Mesothelial cell of epicardium (in vitro differentiated cells): Measurements from ENCODE around the gene PTCD2. TPM values are rescaled to one million over a fixed set of nuclear protein-coding genes. Genes with fewer than 3 reads are reported as not detected.

Source experiments
- DNase-seq, 2 experiments: peaks; one replicate each; pipeline ENCODE4 v3.0.0; 2021; ENCODE audit warnings: low spot score in 2 of 2; ENCODE audit not compliant: unreplicated experiment in 2 of 2
- H3K27ac Mint-ChIP-seq: 2 replicates; pipeline ENCODE4 v1.8.0; 2021; ENCODE audit warnings: mixed read lengths
- H3K27me3 Mint-ChIP-seq: 2 replicates; pipeline ENCODE4 v1.8.0; 2021; ENCODE audit warnings: low read depth, mixed read lengths
- H3K36me3 Mint-ChIP-seq: 2 replicates; pipeline ENCODE4 v1.8.0; 2021; ENCODE audit warnings: mixed read lengths
- H3K4me1 Mint-ChIP-seq: 2 replicates; pipeline ENCODE4 v1.8.0; 2021; ENCODE audit warnings: mixed read lengths
- H3K4me3 Mint-ChIP-seq: 2 replicates; pipeline ENCODE4 v1.8.0; 2021; ENCODE audit warnings: mild to moderate bottlenecking, moderate library complexity, mixed read lengths
- H3K9me3 Mint-ChIP-seq: 2 replicates; pipeline ENCODE4 v1.8.0; 2021; ENCODE audit warnings: mixed read lengths
- total RNA-seq: library from RNA; stranded (reverse); gene quantifications from 3 replicates; pipeline ENCODE4 v1.2.1, GENCODE V29; 2021
- TF ChIP-seq, protein P1 (sequence below): fragments of 200-600 bp; sonication (generic); IDR thresholded peaks from one replicate; pipeline ENCODE4 v1.5.0; 2021; ENCODE audit warnings: antibody characterized with exemption; ENCODE audit not compliant: unreplicated experiment

The PTCD2 gene
- total RNA-seq, 1 donor from 2014 or later = 12.2 TPM

DNA sequence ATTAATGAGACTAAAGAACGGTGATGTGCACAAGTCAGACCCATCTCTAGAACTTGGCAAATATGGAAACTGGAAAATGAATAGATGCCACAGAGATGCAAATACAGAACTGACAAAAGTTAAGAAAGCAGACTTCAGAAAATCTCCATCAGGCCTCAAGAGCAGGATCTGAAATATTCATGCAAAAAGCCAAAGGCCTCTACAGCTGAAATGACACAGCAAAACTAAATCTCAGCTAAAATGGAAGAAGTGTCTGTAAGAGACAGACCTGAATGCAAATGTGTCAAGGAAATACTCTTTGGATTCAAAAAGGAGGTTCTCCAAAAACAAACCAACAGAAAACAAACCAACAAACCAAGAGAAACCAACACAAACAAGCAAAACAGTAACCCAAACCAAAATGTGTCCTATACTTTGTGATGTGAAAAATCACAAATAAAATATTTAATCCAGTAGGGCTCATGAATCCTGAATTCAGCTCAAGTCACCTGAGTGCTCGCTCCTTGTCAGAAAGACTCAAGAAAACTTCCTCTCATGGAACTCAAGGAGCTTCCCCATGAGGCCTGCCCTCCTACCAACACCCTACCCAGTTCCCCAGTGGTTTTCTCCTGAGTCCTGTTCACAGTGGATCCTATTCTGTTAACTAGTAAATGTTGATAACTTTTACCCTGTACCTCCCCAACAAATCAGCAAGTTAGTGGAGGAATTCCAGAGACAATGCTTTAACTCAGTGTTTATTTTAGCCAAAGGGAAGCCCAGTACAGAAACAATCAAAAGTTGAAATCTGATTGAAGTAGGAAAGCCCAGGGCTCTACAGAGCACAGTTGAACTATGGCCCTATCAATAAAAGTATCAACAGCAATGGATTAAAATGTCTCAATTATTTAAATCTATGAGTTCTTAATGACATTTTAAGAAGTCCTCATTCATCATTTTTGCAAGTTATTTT, 14.7 kb upstream of the PTCD2 start:
- Mint-ChIP-seq H3K4me3 (no peak overlapping the region), H3K27me3 (no peaks in the 10 kb centered on the region), H3K4me1 (peaks cover 38% of the 10 kb centered on the region), H3K27ac (peak overlapping the region; percentile 73), H3K36me3 (peaks cover 15% of the 10 kb centered on the region), H3K9me3 (no peaks in the 10 kb centered on the region)
- DNase-seq = no peak
- TF ChIP-seq, protein P1, sequence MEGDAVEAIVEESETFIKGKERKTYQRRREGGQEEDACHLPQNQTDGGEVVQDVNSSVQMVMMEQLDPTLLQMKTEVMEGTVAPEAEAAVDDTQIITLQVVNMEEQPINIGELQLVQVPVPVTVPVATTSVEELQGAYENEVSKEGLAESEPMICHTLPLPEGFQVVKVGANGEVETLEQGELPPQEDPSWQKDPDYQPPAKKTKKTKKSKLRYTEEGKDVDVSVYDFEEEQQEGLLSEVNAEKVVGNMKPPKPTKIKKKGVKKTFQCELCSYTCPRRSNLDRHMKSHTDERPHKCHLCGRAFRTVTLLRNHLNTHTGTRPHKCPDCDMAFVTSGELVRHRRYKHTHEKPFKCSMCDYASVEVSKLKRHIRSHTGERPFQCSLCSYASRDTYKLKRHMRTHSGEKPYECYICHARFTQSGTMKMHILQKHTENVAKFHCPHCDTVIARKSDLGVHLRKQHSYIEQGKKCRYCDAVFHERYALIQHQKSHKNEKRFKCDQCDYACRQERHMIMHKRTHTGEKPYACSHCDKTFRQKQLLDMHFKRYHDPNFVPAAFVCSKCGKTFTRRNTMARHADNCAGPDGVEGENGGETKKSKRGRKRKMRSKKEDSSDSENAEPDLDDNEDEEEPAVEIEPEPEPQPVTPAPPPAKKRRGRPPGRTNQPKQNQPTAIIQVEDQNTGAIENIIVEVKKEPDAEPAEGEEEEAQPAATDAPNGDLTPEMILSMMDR = no peak

- TF ChIP-seq, protein P1 = no peak
- peaks cover 24% of the 10 kb centered on the region for H3K4me1 Mint-ChIP-seq
- peaks cover 24% of the 10 kb centered on the region for H3K36me3 Mint-ChIP-seq
- H3K27me3 Mint-ChIP-seq = no peaks in the 10 kb centered on the region
- H3K9me3 Mint-ChIP-seq = no peaks in the 10 kb centered on the region
- peak overlapping the region; percentile 98 for H3K27ac Mint-ChIP-seq
- no peak for DNase-seq
- H3K4me3 Mint-ChIP-seq = peak overlapping the region; percentile 80
Measured at GRCh38 chr5:72307573-72307967, 12.6 kb upstream of the PTCD2 start.

DNA sequence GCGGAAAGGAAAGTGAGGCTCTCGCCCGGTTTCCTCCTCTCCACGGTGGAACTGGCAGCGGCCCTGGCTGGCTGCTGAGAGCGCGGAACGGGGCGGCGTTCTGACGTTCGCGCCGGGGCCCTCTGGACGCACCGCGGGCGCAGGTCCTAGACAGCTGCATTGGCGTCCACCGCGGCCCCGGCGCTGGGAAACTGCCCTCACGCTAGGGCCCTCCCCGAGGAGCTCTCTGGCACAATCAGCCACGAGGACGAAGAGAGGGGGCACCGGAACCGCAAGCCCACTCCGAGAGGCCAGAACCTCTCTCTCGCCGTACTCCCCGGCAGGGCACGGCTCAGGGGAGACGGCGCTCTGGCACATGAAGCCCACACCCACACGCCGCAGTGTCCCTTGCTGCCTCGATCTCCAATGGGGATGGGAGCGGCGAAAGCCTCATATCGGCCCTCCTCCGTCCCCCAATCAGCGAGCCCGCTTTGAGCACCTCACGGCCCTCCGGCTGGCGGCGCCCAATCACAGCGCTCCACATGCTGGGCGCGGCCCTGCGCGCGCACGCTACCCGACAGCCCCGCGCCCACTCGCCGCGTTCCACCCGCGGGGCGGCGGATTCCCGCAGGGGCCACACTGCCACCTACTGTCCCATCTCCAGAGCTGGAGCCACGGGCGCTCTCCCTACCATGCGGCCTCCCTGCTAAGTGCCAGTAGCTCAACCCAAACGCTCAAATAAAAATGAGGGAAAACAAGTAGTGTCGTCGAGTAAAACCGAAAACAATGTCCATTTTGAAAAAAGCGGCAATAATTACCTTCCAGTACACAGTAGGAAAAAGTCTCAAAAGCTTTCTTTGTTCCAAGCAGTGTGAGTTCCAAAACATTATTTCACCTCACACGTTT, 12.0 kb upstream of the PTCD2 start:
- Mint-ChIP-seq H3K36me3 (peaks cover 25% of the 10 kb centered on the region), H3K9me3 (no peaks in the 10 kb centered on the region), H3K27me3 (no peaks in the 10 kb centered on the region), H3K4me3 (peak overlapping the region; percentile 80), H3K27ac (peak overlapping the region; percentile 98), H3K4me1 (peaks cover 23% of the 10 kb centered on the region)
- peak; percentile 95 to 97 for DNase-seq
- TF ChIP-seq, protein P1 = peak; percentile 69

DNA sequence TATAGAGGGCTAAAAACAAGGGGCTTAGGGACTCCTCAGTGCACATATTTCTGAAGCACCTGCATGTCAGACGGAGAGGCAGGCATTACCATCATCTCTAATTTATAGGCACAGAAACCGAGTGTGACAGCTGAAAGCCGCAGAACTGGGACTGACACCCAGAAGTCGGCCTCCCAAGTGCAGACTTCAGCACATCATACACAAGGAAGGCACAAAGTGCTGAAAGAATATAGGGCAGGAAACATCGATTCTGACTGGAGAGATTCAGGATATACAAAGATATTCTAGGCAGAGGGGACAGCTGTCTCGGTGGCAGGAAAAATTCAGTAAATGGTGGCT, 11.4 kb upstream of the PTCD2 start:
- Mint-ChIP-seq H3K4me3 (no peak overlapping the region), H3K9me3 (no peaks in the 10 kb centered on the region), H3K4me1 (peaks cover 23% of the 10 kb centered on the region), H3K27ac (peak overlapping the region; percentile 98), H3K27me3 (no peaks in the 10 kb centered on the region), H3K36me3 (peaks cover 24% of the 10 kb centered on the region)
- TF ChIP-seq, protein P1 = no peak
- no peak for DNase-seq

GRCh38 chr5:72313141-72313540, 7.0 kb upstream of the PTCD2 start:
- Mint-ChIP-seq H3K27ac (no peak overlapping the region), H3K9me3 (no peaks in the 10 kb centered on the region), H3K4me1 (peaks cover 7% of the 10 kb centered on the region), H3K36me3 (peaks cover 31% of the 10 kb centered on the region), H3K27me3 (no peaks in the 10 kb centered on the region), H3K4me3 (no peak overlapping the region)
- no peak for DNase-seq
- TF ChIP-seq, protein P1 = no peak
